Activated T-helper 17 cell treated with anti-CD3 and anti-CD28 coated beads, Interleukin-2, amount 50 U/mL, for 72 hours (primary cell): ENCODE measurements around the gene CDKL4. TPM values are rescaled to one million over a fixed set of nuclear protein-coding genes. Genes with fewer than 3 reads are reported as not detected.
"Not testable (repeated sequence)": the region's sequence is repeated elsewhere in the genome, so short reads cannot be mapped to it uniquely, and the experiment has no call there.

ENCODE experiments used
- ATAC-seq: fragments of 150-1000 bp; cut with Tn5 transposase; replicated peaks from 2 replicates; pipeline ENCODE4 v1.10.0; 2021; ENCODE audit warnings: mild to moderate bottlenecking, moderate library complexity
- H3K27ac Mint-ChIP-seq: one replicate; pipeline ENCODE4 v1.8.0; 2022; ENCODE audit warnings: mixed read lengths
- H3K27me3 Mint-ChIP-seq: one replicate; pipeline ENCODE4 v1.8.0; 2022; ENCODE audit warnings: mixed read lengths
- H3K36me3 Mint-ChIP-seq: one replicate; pipeline ENCODE4 v1.8.0; 2022; ENCODE audit warnings: low read depth, mild to moderate bottlenecking, mixed read lengths
- H3K4me1 Mint-ChIP-seq: one replicate; pipeline ENCODE4 v1.8.0; 2022; ENCODE audit warnings: mixed read lengths
- H3K4me3 Mint-ChIP-seq: one replicate; pipeline ENCODE4 v1.8.0; 2022; ENCODE audit warnings: mild to moderate bottlenecking, mixed read lengths
- H3K9me3 Mint-ChIP-seq: one replicate; pipeline ENCODE4 v1.8.0; 2022; ENCODE audit warnings: mixed read lengths
- total RNA-seq, 2 donors: library from RNA; stranded (reverse); gene quantifications; one replicate each; pipeline ENCODE4 v1.2.3, GENCODE V29; 2022

CDKL4 gene
- total RNA-seq, 2 donors from 2014 or later: 0.35 to 0.50 TPM

GRCh38 chr2:39218391-39218790, 25.4 kb downstream of the CDKL4 start:
- H3K4me1 Mint-ChIP-seq: peaks cover 32% of the 10 kb centered on the region
- H3K27ac Mint-ChIP-seq: peak overlapping the region; percentile 94
- ATAC-seq: peak; percentile 37
- no peaks in the 10 kb centered on the region for H3K9me3 Mint-ChIP-seq
- H3K27me3 Mint-ChIP-seq: no peaks in the 10 kb centered on the region
- H3K36me3 Mint-ChIP-seq: no peaks in the 10 kb centered on the region
- peak overlapping the region; percentile 73 for H3K4me3 Mint-ChIP-seq

- ATAC-seq: peak; percentile 87
- no peaks in the 10 kb centered on the region for H3K27me3 Mint-ChIP-seq
- H3K36me3 Mint-ChIP-seq: no peaks in the 10 kb centered on the region
- H3K4me1 Mint-ChIP-seq: peaks cover 32% of the 10 kb centered on the region
- H3K4me3 Mint-ChIP-seq: peak overlapping the region; percentile 73
- peak overlapping the region; percentile 94 for H3K27ac Mint-ChIP-seq
- no peaks in the 10 kb centered on the region for H3K9me3 Mint-ChIP-seq
Measured at GRCh38 chr2:39217192-39217550, 26.6 kb downstream of the CDKL4 start.

GRCh38 chr2:39216346-39217191, 27.2 kb downstream of the CDKL4 start:
- Mint-ChIP-seq H3K36me3 (no peaks in the 10 kb centered on the region), H3K4me3 (peak overlapping the region; percentile 73), H3K27me3 (no peaks in the 10 kb centered on the region), H3K27ac (peak overlapping the region; percentile 94), H3K9me3 (no peaks in the 10 kb centered on the region), H3K4me1 (peaks cover 32% of the 10 kb centered on the region)
- ATAC-seq: peak; percentile 72

- Mint-ChIP-seq H3K27ac (peak overlapping the region; percentile 94), H3K4me3 (peak overlapping the region; percentile 73), H3K27me3 (no peaks in the 10 kb centered on the region), H3K4me1 (peaks cover 32% of the 10 kb centered on the region), H3K36me3 (no peaks in the 10 kb centered on the region), H3K9me3 (no peaks in the 10 kb centered on the region)
- peak; percentile 39 for ATAC-seq
Measured at GRCh38 chr2:39215545-39215944, 28.2 kb downstream of the CDKL4 start.

GRCh38 chr2:39213015-39213414, 30.8 kb downstream of the CDKL4 start:
- no peaks in the 10 kb centered on the region for H3K27me3 Mint-ChIP-seq
- ATAC-seq: no peak
- H3K9me3 Mint-ChIP-seq: no peaks in the 10 kb centered on the region
- H3K4me3 Mint-ChIP-seq: no peak overlapping the region
- H3K27ac Mint-ChIP-seq: no peak overlapping the region
- peaks cover 20% of the 10 kb centered on the region for H3K4me1 Mint-ChIP-seq
- H3K36me3 Mint-ChIP-seq: no peaks in the 10 kb centered on the region

- no peak for ATAC-seq
- no peaks in the 10 kb centered on the region for H3K27me3 Mint-ChIP-seq
- no peak overlapping the region for H3K27ac Mint-ChIP-seq
- H3K4me3 Mint-ChIP-seq: peak overlapping the region; percentile 52
- no peaks in the 10 kb centered on the region for H3K36me3 Mint-ChIP-seq
- H3K9me3 Mint-ChIP-seq: no peaks in the 10 kb centered on the region
- H3K4me1 Mint-ChIP-seq: peaks cover 7% of the 10 kb centered on the region
Measured at GRCh38 chr2:39210846-39211245, 32.9 kb downstream of the CDKL4 start.

GRCh38 chr2:39203382-39203781, 40.4 kb downstream of the CDKL4 start:
- Mint-ChIP-seq H3K36me3 (no peaks in the 10 kb centered on the region), H3K4me3 (no peak overlapping the region), H3K9me3 (peaks cover 14% of the 10 kb centered on the region), H3K4me1 (peaks cover 4% of the 10 kb centered on the region), H3K27ac (no peak overlapping the region), H3K27me3 (no peaks in the 10 kb centered on the region)
- peak; percentile 19 for ATAC-seq

- Mint-ChIP-seq H3K9me3 (peaks cover 16% of the 10 kb centered on the region), H3K4me3 (no peak overlapping the region), H3K27ac (no peak overlapping the region), H3K4me1 (peaks cover 4% of the 10 kb centered on the region), H3K27me3 (no peaks in the 10 kb centered on the region), H3K36me3 (no peaks in the 10 kb centered on the region)
- peak; percentile 74 for ATAC-seq
Measured at GRCh38 chr2:39202639-39203369, 41.0 kb downstream of the CDKL4 start.

- not testable (repeated sequence) for H3K4me1 Mint-ChIP-seq, H3K4me3 Mint-ChIP-seq, H3K27me3 Mint-ChIP-seq, H3K36me3 Mint-ChIP-seq, ATAC-seq, H3K27ac Mint-ChIP-seq
- H3K9me3 Mint-ChIP-seq: peaks cover 17% of the 10 kb centered on the region
Measured at GRCh38 chr2:39197003-39197402, 46.8 kb downstream of the CDKL4 start.

GRCh38 chr2:39194686-39195085, 49.1 kb downstream of the CDKL4 start:
- Mint-ChIP-seq H3K27ac (no peak overlapping the region), H3K36me3 (no peaks in the 10 kb centered on the region), H3K4me1 (no peaks in the 10 kb centered on the region), H3K4me3 (no peak overlapping the region), H3K27me3 (no peaks in the 10 kb centered on the region), H3K9me3 (peaks cover 9% of the 10 kb centered on the region)
- no peak for ATAC-seq

GRCh38 chr2:39188960-39189494, 54.7 kb downstream of the CDKL4 start:
- Mint-ChIP-seq H3K9me3 (no peaks in the 10 kb centered on the region), H3K4me1 (peaks cover 6% of the 10 kb centered on the region), H3K4me3 (no peak overlapping the region), H3K27me3 (no peaks in the 10 kb centered on the region), H3K27ac (no peak overlapping the region), H3K36me3 (no peaks in the 10 kb centered on the region)
- ATAC-seq: peak; percentile 72

- Mint-ChIP-seq H3K9me3 (no peaks in the 10 kb centered on the region), H3K36me3 (no peaks in the 10 kb centered on the region), H3K4me1 (no peaks in the 10 kb centered on the region), H3K27me3 (no peaks in the 10 kb centered on the region), H3K27ac (no peak overlapping the region), H3K4me3 (no peak overlapping the region)
- no peak for ATAC-seq
Measured at GRCh38 chr2:39183673-39184072, 60.1 kb downstream of the CDKL4 start.

- no peak for ATAC-seq
- Mint-ChIP-seq H3K27me3 (no peaks in the 10 kb centered on the region), H3K4me3 (no peak overlapping the region), H3K27ac (no peak overlapping the region), H3K9me3 (no peaks in the 10 kb centered on the region), H3K4me1 (no peaks in the 10 kb centered on the region), H3K36me3 (no peaks in the 10 kb centered on the region)
Measured at GRCh38 chr2:39181297-39181696, 62.5 kb downstream of the CDKL4 start.

GRCh38 chr2:39179974-39180960, 63.5 kb downstream of the CDKL4 start:
- H3K4me3 Mint-ChIP-seq: no peak overlapping the region
- ATAC-seq: no peak
- no peaks in the 10 kb centered on the region for H3K4me1 Mint-ChIP-seq
- H3K9me3 Mint-ChIP-seq: no peaks in the 10 kb centered on the region
- no peaks in the 10 kb centered on the region for H3K27me3 Mint-ChIP-seq
- H3K36me3 Mint-ChIP-seq: no peaks in the 10 kb centered on the region
- no peak overlapping the region for H3K27ac Mint-ChIP-seq
